Karpas-422 (cell line): Measurements from ENCODE around the gene TET2. TPM values are rescaled to one million over a fixed set of nuclear protein-coding genes. Genes with fewer than 3 reads are reported as not detected.

Source experiments
- DNase-seq: peaks from one replicate; pipeline ENCODE4 v3.0.0-alpha.2; 2015
- H2AFZ ChIP-seq: fragments of 200-600 bp; sonication (generic); 2 replicates; pipeline ENCODE4 v1.6.1; 2014; ENCODE audit warnings: antibody characterized with exemption, low read length, mixed read lengths
- H3K27ac ChIP-seq: fragments of 200-600 bp; sonication (generic); 2 replicates; pipeline ENCODE4 v1.5.1; 2014; ENCODE audit warnings: mild to moderate bottlenecking, low read length, moderate library complexity
- H3K27me3 ChIP-seq: fragments of 200-600 bp; sonication (generic); 2 replicates; pipeline ENCODE4 v1.6.1; 2014; ENCODE audit warnings: low read length, mixed read lengths
- H3K36me3 ChIP-seq: fragments of 200-600 bp; sonication (generic); 2 replicates; pipeline ENCODE4 v1.6.1; 2014; ENCODE audit warnings: low read length, mixed read lengths; ENCODE audit not compliant: insufficient read depth
- H3K4me1 ChIP-seq: fragments of 200-600 bp; sonication (generic); 2 replicates; pipeline ENCODE4 v1.6.1; 2014; ENCODE audit warnings: mild to moderate bottlenecking, low read length, mixed read lengths
- H3K4me2 ChIP-seq: fragments of 200-600 bp; sonication (generic); 2 replicates; pipeline ENCODE4 v1.6.1; 2014; ENCODE audit warnings: low read length, low read depth, mild to moderate bottlenecking; ENCODE audit not compliant: poor library complexity, severe bottlenecking
- H3K4me3 ChIP-seq: fragments of 200-600 bp; sonication (generic); 2 replicates; pipeline ENCODE4 v1.5.1; 2014; ENCODE audit warnings: mild to moderate bottlenecking, antibody characterized with exemption, low read length, mixed read lengths
- H3K79me2 ChIP-seq: fragments of 200-600 bp; sonication (generic); 2 replicates; pipeline ENCODE4 v1.6.1; 2014; ENCODE audit warnings: mild to moderate bottlenecking, low read length, mixed read lengths
- H3K9ac ChIP-seq: fragments of 200-600 bp; sonication (generic); 2 replicates; pipeline ENCODE4 v1.6.0; 2014; ENCODE audit warnings: low read length
- H3K9me2 ChIP-seq: fragments of 200-600 bp; sonication (generic), shearing (Covaris generic); replicated peaks from 2 replicates; pipeline ENCODE4 v1.6.0; 2014; ENCODE audit warnings: mild to moderate bottlenecking, low read length, moderate library complexity; ENCODE audit not compliant: insufficient read depth
- H3K9me3 ChIP-seq: fragments of 300-700, 200-600 bp; sonication (generic); 2 replicates; pipeline ENCODE4 v1.6.1; 2014; ENCODE audit warnings: low read length, mixed read lengths
- H4K20me1 ChIP-seq: fragments of 200-600 bp; sonication (generic); 2 replicates; pipeline ENCODE4 v1.6.1; 2014; ENCODE audit warnings: mild to moderate bottlenecking, antibody characterized with exemption, low read length, low read depth; ENCODE audit not compliant: insufficient read depth
- total RNA-seq: library from RNA; depleted of rRNA; stranded (reverse); fragments of >200 nt; shearing (Covaris generic); gene quantifications from 2 replicates; pipeline ENCODE4 v1.2.3, GENCODE V29; 2014; ENCODE audit warnings: low replicate concordance

Gene TET2
- total RNA-seq, 1 experiment from 2014 or later: 16.7 TPM

GRCh38 chr4:105257817-105258495 is 111.3 kb downstream of the TET2 start:
- Histone ChIP-seq H3K4me3 (no peak overlapping the region), H3K9me3 (no peaks in the 10 kb centered on the region; the same call in 1 of the 2 replicates), H3K9me2 (no peaks in the 10 kb centered on the region), H3K9ac (no peak overlapping the region), H3K27ac (no peak overlapping the region), H3K79me2 (no peaks in the 10 kb centered on the region), H3K4me1 (no peaks in the 10 kb centered on the region), H3K36me3 (no peaks in the 10 kb centered on the region), H3K4me2 (no peak overlapping the region), H3K27me3 (no peaks in the 10 kb centered on the region), H4K20me1 (no peaks in the 10 kb centered on the region), H2AFZ (no peak overlapping the region)
- no peak for DNase-seq

GRCh38 chr4:105265689-105266088 is 119.0 kb downstream of the TET2 start:
- Histone ChIP-seq H3K9me2 (no peaks in the 10 kb centered on the region), H3K36me3 (peaks cover 10% of the 10 kb centered on the region; the same call in 1 of the 2 replicates), H3K9me3 (no peaks in the 10 kb centered on the region), H3K4me3 (no peak overlapping the region), H3K79me2 (no peaks in the 10 kb centered on the region), H3K27me3 (no peaks in the 10 kb centered on the region), H2AFZ (no peak overlapping the region), H3K9ac (no peak overlapping the region), H3K4me1 (no peaks in the 10 kb centered on the region), H3K4me2 (no peak overlapping the region), H4K20me1 (no peaks in the 10 kb centered on the region), H3K27ac (no peak overlapping the region)
- DNase-seq: no peak

DNA sequence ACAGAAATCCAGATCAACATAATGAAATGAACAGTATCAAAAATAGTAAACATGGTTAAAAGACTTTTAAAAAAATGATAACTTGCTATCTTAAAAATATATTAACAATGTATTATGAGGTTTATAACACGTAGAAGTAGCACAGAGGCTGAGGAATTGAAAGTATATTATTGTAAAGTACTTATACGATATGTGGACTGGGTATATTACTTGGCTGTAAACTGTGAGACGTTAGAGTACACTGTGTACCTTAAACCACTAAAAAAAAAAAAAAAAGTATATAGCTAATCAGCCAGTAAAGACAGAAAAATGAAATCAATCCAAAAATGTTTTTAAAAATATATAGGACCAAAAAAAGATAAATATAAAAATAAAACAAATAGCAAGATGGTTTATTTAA is 120.6 kb downstream of the TET2 start:
- H3K27me3 ChIP-seq: no peaks in the 10 kb centered on the region
- H3K9me2 ChIP-seq: no peaks in the 10 kb centered on the region
- no peaks in the 10 kb centered on the region for H3K9me3 ChIP-seq
- no peak overlapping the region for H3K9ac ChIP-seq
- no peak overlapping the region for H3K4me2 ChIP-seq
- H3K27ac ChIP-seq: no peak overlapping the region
- H3K79me2 ChIP-seq: no peaks in the 10 kb centered on the region
- H3K4me3 ChIP-seq: no peak overlapping the region
- no peak for DNase-seq
- no peaks in the 10 kb centered on the region for H3K4me1 ChIP-seq
- H4K20me1 ChIP-seq: no peaks in the 10 kb centered on the region
- H2AFZ ChIP-seq: no peak overlapping the region
- peaks cover 10% of the 10 kb centered on the region; the same call in 1 of the 2 replicates for H3K36me3 ChIP-seq

DNA sequence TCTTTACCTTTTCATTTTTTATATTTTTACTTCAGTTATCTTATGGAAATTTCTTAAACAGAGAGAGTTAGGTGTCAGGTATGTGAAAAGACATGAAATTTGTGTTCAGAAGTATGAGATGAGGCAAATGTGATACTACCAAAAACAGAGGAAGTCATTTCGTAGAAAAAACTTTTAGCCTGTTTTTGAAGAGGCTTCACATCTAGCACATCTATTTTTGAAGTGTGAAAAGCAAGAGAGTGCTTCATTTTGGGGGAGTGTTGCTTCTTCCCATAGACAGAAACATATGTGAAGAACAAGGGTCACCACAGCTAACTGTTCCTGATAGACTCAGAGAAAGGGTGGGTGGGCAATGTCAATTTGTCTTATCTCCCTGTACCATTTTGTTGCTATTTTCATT is 125.3 kb downstream of the TET2 start:
- Histone ChIP-seq H3K9me3 (no peaks in the 10 kb centered on the region), H3K79me2 (no peaks in the 10 kb centered on the region), H3K4me3 (no peak overlapping the region), H2AFZ (no peak overlapping the region), H3K36me3 (peaks cover 23% of the 10 kb centered on the region), H3K4me1 (peaks cover 9% of the 10 kb centered on the region), H4K20me1 (no peaks in the 10 kb centered on the region), H3K9me2 (no peaks in the 10 kb centered on the region), H3K9ac (no peak overlapping the region), H3K4me2 (no peak overlapping the region), H3K27ac (no peak overlapping the region), H3K27me3 (no peaks in the 10 kb centered on the region)
- no peak for DNase-seq

DNA sequence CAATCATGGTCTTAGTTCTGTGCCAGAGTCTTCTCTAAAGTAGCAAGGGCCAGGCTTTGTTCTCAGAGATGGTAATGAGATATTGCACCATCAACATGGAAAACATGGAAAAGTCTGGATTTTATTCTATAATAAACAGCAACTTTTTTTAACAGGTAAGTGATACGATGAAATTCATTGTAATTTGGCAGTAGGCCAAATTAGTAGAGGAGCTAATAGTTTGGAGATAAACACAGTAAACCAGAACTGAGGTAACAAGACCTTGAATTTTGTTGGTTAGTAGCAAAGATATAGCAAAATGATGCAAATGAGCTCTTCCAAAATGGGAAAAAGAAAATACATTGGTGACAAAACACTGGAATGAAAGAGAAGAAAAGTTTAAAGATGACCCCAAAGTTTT is 126.6 kb downstream of the TET2 start:
- no peaks in the 10 kb centered on the region for H4K20me1 ChIP-seq
- no peaks in the 10 kb centered on the region for H3K9me2 ChIP-seq
- DNase-seq: no peak
- peaks cover 23% of the 10 kb centered on the region for H3K36me3 ChIP-seq
- H2AFZ ChIP-seq: no peak overlapping the region
- no peaks in the 10 kb centered on the region for H3K79me2 ChIP-seq
- H3K9me3 ChIP-seq: no peaks in the 10 kb centered on the region
- peaks cover 16% of the 10 kb centered on the region for H3K4me1 ChIP-seq
- H3K27me3 ChIP-seq: no peaks in the 10 kb centered on the region
- no peak overlapping the region for H3K9ac ChIP-seq
- H3K4me3 ChIP-seq: no peak overlapping the region
- H3K4me2 ChIP-seq: no peak overlapping the region
- no peak overlapping the region for H3K27ac ChIP-seq

DNA sequence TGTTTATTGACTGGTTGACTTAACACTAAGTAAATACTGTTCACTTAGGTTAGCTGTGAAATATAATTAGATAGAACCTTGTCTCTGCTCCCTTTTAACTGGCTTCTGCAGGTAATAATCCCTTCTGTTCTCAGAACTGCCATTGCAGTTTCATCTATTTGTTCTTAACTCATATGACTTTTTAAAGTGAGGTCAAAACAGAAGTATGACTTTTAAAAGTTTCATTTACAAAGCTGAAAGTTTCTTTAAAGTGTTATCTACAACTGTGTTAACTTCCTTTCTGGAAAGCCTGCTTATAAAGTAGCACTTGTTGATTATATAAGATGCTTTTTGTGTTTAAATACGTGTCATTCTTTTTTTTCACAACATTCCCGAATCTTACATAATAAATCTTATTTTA is 127.4 kb downstream of the TET2 start:
- Histone ChIP-seq H3K27ac (no peak overlapping the region), H3K9ac (no peak overlapping the region), H2AFZ (no peak overlapping the region), H3K79me2 (no peaks in the 10 kb centered on the region), H3K9me3 (no peaks in the 10 kb centered on the region), H3K36me3 (peaks cover 23% of the 10 kb centered on the region), H3K4me3 (no peak overlapping the region), H3K27me3 (no peaks in the 10 kb centered on the region), H3K4me2 (no peak overlapping the region), H4K20me1 (no peaks in the 10 kb centered on the region), H3K4me1 (peaks cover 16% of the 10 kb centered on the region), H3K9me2 (no peaks in the 10 kb centered on the region)
- no peak for DNase-seq

DNA sequence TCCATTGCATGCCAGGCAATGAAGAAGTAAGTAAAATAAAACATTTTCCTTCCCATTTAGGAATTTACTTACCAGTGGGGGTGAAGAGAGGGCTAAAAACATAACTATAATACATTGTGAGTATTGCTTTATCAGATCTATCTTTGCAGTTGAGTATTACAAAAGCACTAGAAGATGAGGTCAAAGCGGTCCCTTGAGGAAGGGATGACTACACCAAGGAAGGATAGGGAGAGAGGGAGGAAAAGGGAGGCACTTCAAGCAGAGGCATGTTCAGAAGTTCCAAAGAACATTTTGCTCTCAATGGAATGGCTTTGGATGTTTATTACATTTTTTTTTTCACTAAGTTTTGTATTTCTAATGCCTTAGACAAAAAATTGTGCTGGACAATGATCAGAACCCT is 127.8 kb downstream of the TET2 start:
- no peaks in the 10 kb centered on the region for H4K20me1 ChIP-seq

DNA sequence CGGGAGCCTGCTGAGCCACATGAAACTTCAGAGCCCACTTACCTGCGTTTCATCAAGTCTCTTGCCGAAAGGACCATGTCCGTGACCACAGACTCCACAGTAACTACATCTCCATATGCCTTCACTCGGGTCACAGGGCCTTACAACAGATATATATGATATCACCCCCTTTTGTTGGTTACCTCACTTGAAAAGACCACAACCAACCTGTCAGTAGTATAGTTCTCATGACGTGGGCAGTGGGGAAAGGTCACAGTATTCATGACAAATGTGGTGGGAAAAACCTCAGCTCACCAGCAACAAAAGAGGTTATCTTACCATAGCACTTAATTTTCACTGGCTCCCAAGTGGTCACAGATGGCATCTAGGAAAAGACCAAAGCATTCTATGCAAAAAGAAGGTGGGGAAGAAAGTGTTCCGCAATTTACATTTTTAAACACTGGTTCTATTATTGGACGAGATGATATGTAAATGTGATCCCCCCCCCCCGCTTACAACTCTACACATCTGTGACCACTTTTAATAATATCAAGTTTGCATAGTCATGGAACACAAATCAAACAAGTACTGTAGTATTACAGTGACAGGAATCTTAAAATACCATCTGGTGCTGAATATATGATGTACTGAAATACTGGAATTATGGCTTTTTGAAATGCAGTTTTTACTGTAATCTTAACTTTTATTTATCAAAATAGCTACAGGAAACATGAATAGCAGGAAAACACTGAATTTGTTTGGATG is 129.9 kb downstream of the TET2 start:
- Histone ChIP-seq H3K79me2 (no peaks in the 10 kb centered on the region), H3K27me3 (no peaks in the 10 kb centered on the region), H3K9ac (no peak overlapping the region), H3K9me3 (no peaks in the 10 kb centered on the region), H3K4me2 (peak overlapping the region; percentile 29), H3K27ac (no peak overlapping the region), H3K4me1 (peaks cover 16% of the 10 kb centered on the region), H2AFZ (no peak overlapping the region), H3K4me3 (no peak overlapping the region), H3K36me3 (peaks cover 13% of the 10 kb centered on the region; the same call in 1 of the 2 replicates), H4K20me1 (no peaks in the 10 kb centered on the region), H3K9me2 (no peaks in the 10 kb centered on the region)
- DNase-seq: peak; percentile 48

More for the DNA sequence above, 127.8 kb downstream of the TET2 start:
- H2AFZ ChIP-seq: no peak overlapping the region
- no peaks in the 10 kb centered on the region for H3K27me3 ChIP-seq
- peaks cover 20% of the 10 kb centered on the region for H3K36me3 ChIP-seq
- no peak overlapping the region for H3K4me2 ChIP-seq
- no peak overlapping the region for H3K4me3 ChIP-seq
- no peak overlapping the region for H3K9ac ChIP-seq
- H3K9me3 ChIP-seq: no peaks in the 10 kb centered on the region
- H3K9me2 ChIP-seq: no peaks in the 10 kb centered on the region
- no peak overlapping the region for H3K27ac ChIP-seq
- no peak for DNase-seq
- H3K4me1 ChIP-seq: peaks cover 16% of the 10 kb centered on the region
- no peaks in the 10 kb centered on the region for H3K79me2 ChIP-seq
